Type B pancreatic cell (in vitro differentiated cells): Measurements from ENCODE around the gene MACO1. TPM values are rescaled to one million over a fixed set of nuclear protein-coding genes. Genes with fewer than 3 reads are reported as not detected.

Experiments
- DNase-seq: peaks from one replicate; pipeline ENCODE4 v3.0.0; 2021; ENCODE audit warnings: mixed read lengths; ENCODE audit not compliant: unreplicated experiment; ENCODE audit errors: extremely low spot score
- H3K27ac Mint-ChIP-seq: 2 replicates; pipeline ENCODE4 v1.8.0; 2021; ENCODE audit warnings: mild to moderate bottlenecking, mixed read lengths
- H3K27me3 Mint-ChIP-seq: 2 replicates; pipeline ENCODE4 v1.8.0; 2021; ENCODE audit warnings: mixed read lengths
- H3K36me3 Mint-ChIP-seq: 2 replicates; pipeline ENCODE4 v1.8.0; 2021; ENCODE audit warnings: mixed read lengths
- H3K4me1 Mint-ChIP-seq: one replicate; pipeline ENCODE4 v1.8.0; 2021; ENCODE audit warnings: mixed read lengths; ENCODE audit not compliant: unreplicated experiment
- H3K4me3 Mint-ChIP-seq: 2 replicates; pipeline ENCODE4 v1.8.0; 2021; ENCODE audit warnings: mild to moderate bottlenecking, mixed read lengths
- H3K9me3 Mint-ChIP-seq: 2 replicates; pipeline ENCODE4 v1.8.0; 2021; ENCODE audit warnings: mixed read lengths
- CTCF ChIP-seq: fragments of 200-600 bp; sonication (generic); conservative IDR thresholded peaks from 2 replicates; pipeline ENCODE4 v1.5.0; 2021; ENCODE audit warnings: antibody characterized with exemption, mild to moderate bottlenecking
- total RNA-seq: library from RNA; stranded (reverse); gene quantifications from 2 replicates; pipeline ENCODE4 v1.2.1, GENCODE V29; 2021; ENCODE audit warnings: low replicate concordance

MACO1 gene
- total RNA-seq, 1 donor from 2014 or later, result 22.0 TPM

- peaks cover 15% of the 10 kb centered on the region for H3K4me1 Mint-ChIP-seq
- H3K27me3 Mint-ChIP-seq, result no peaks in the 10 kb centered on the region
- no peak overlapping the region for H3K27ac Mint-ChIP-seq
- H3K9me3 Mint-ChIP-seq, result no peaks in the 10 kb centered on the region
- H3K36me3 Mint-ChIP-seq, result peaks cover 10% of the 10 kb centered on the region
- TF ChIP-seq CTCF, result no peak
- no peak overlapping the region for H3K4me3 Mint-ChIP-seq
- DNase-seq, result no peak
Measured at GRCh38 chr1:25478633-25479032, 47.9 kb downstream of the MACO1 start.

GRCh38 chr1:25481625-25482024 lies 50.9 kb downstream of the MACO1 start:
- H3K27ac Mint-ChIP-seq, result no peak overlapping the region
- H3K36me3 Mint-ChIP-seq, result peaks cover 7% of the 10 kb centered on the region
- peaks cover 9% of the 10 kb centered on the region for H3K4me1 Mint-ChIP-seq
- H3K4me3 Mint-ChIP-seq, result no peak overlapping the region
- no peaks in the 10 kb centered on the region for H3K27me3 Mint-ChIP-seq
- DNase-seq, result no peak
- H3K9me3 Mint-ChIP-seq, result no peaks in the 10 kb centered on the region
- no peak for TF ChIP-seq CTCF

- Mint-ChIP-seq H3K36me3 (peaks cover 7% of the 10 kb centered on the region), H3K4me3 (no peak overlapping the region), H3K27ac (peak overlapping the region; percentile 1), H3K4me1 (peaks cover 4% of the 10 kb centered on the region), H3K27me3 (no peaks in the 10 kb centered on the region), H3K9me3 (no peaks in the 10 kb centered on the region)
- no peak for DNase-seq
- TF ChIP-seq CTCF, result no peak
Measured at GRCh38 chr1:25482211-25482610, 51.5 kb downstream of the MACO1 start.

DNA sequence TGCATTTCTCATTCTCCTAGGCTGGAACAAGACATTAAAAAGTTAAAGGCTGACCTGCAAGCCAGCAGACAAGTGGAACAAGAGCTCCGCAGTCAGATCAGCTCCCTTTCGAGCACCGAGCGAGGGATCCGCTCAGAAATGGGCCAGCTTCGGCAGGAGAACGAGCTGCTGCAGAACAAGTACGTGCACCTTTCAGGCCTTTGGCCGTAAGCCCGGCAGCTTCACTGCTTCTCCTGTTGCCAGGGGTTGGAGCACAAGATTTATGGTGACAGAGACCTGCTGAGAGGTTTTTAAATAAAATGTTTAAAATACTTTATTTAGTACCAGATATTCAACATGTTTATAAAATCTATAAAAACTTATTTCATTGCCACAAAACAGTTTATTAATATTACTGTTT lies 53.4 kb downstream of the MACO1 start:
- Mint-ChIP-seq H3K4me3 (no peak overlapping the region), H3K27ac (no peak overlapping the region), H3K9me3 (no peaks in the 10 kb centered on the region), H3K27me3 (no peaks in the 10 kb centered on the region), H3K4me1 (no peaks in the 10 kb centered on the region), H3K36me3 (peaks cover 12% of the 10 kb centered on the region)
- no peak for DNase-seq
- TF ChIP-seq CTCF, result no peak

GRCh38 chr1:25484533-25484932 lies 53.8 kb downstream of the MACO1 start:
- Mint-ChIP-seq H3K36me3 (peaks cover 16% of the 10 kb centered on the region), H3K27me3 (no peaks in the 10 kb centered on the region), H3K27ac (no peak overlapping the region), H3K4me3 (no peak overlapping the region), H3K4me1 (no peaks in the 10 kb centered on the region), H3K9me3 (no peaks in the 10 kb centered on the region)
- TF ChIP-seq CTCF, result no peak
- DNase-seq, result no peak
